ENCODE measurements around the gene HSP90AA1.

GRCh38 chr14:102094101-102094500 lies 7.3 kb upstream of the HSP90AA1 start:
- TF ChIP-seq MAX (IDR thresholded peaks at IDR 0.05; ENCODE audit: low read depth, low read length) (no peak), CTCF (IDR thresholded peaks at IDR 0.05; ENCODE audit: low read depth, low read length) (no peak)

Measured in NB4 (cell line).